MCF 10A (cell line): ENCODE results near the gene MARS1. TPM values are rescaled to one million over a fixed set of nuclear protein-coding genes. Genes with fewer than 3 reads are reported as not detected.

ENCODE experiments used
- BruUV-seq: library from RNA; stranded (reverse); fragments of 400-500 nt; replicated peaks from 2 replicates; lab custom pipeline; 2021; lab: Mats Ljungman, UMichigan
- CTCF ChIA-PET: fragments of 300-600 bp; sonication (Branson Sonifier 250); formaldehyde crosslinking; extraction: SDS; loops from one replicate; lab custom pipeline; 2021; ENCODE audit warnings: antibody characterized with exemption, inconsistent platforms; lab: Yijun Ruan, JAX
- POLR2A ChIA-PET: fragments of 300-600, 350-650 bp; sonication (Branson Sonifier 250); formaldehyde crosslinking; extraction: SDS; loops from one replicate; lab custom pipeline; 2020; ENCODE audit warnings: antibody characterized with exemption, inconsistent platforms; lab: Yijun Ruan, JAX
- DNase-seq: peaks from one replicate; pipeline ENCODE4 v3.0.0-alpha.2; 2018; ENCODE audit not compliant: unreplicated experiment
- H3K27ac Mint-ChIP-seq: one replicate; pipeline ENCODE4 v1.8.0; 2022; ENCODE audit warnings: mild to moderate bottlenecking, low read depth, mixed read lengths; ENCODE audit not compliant: unreplicated experiment
- H3K27me3 Mint-ChIP-seq: one replicate; pipeline ENCODE4 v1.8.0; 2022; ENCODE audit warnings: mixed read lengths; ENCODE audit not compliant: insufficient read depth, unreplicated experiment
- H3K36me3 Mint-ChIP-seq: one replicate; pipeline ENCODE4 v1.8.0; 2022; ENCODE audit warnings: mild to moderate bottlenecking, moderate library complexity, mixed read lengths; ENCODE audit not compliant: insufficient read depth, unreplicated experiment
- H3K4me1 Mint-ChIP-seq: one replicate; pipeline ENCODE4 v1.8.0; 2022; ENCODE audit warnings: mixed read lengths; ENCODE audit not compliant: insufficient read depth, unreplicated experiment
- H3K4me3 Mint-ChIP-seq: one replicate; pipeline ENCODE4 v1.8.0; 2022; ENCODE audit warnings: mild to moderate bottlenecking, moderate library complexity, mixed read lengths; ENCODE audit not compliant: unreplicated experiment
- H3K9me3 Mint-ChIP-seq: one replicate; pipeline ENCODE4 v1.8.0; 2022; ENCODE audit warnings: mixed read lengths; ENCODE audit not compliant: unreplicated experiment
- intact Hi-C: fragments of 100-400 bp; cut with micrococcal nuclease; formaldehyde crosslinking; loops from 2 replicates; pipeline ENCODE4 v1.14.1; 2022
- total RNA-seq: library from RNA; stranded (reverse); gene quantifications from 2 replicates; pipeline ENCODE4 v1.2.3, GENCODE V29; 2022
- TF ChIP-seq, protein P1 (sequence below): fragments of 200-600 bp; IDR thresholded peaks from one replicate; pipeline ENCODE4 v1.8.0; 2022; ENCODE audit warnings: antibody characterized with exemption, mild to moderate bottlenecking; ENCODE audit not compliant: unreplicated experiment

MARS1 gene
- total RNA-seq, 1 experiment from 2014 or later = 762 TPM

DNA sequence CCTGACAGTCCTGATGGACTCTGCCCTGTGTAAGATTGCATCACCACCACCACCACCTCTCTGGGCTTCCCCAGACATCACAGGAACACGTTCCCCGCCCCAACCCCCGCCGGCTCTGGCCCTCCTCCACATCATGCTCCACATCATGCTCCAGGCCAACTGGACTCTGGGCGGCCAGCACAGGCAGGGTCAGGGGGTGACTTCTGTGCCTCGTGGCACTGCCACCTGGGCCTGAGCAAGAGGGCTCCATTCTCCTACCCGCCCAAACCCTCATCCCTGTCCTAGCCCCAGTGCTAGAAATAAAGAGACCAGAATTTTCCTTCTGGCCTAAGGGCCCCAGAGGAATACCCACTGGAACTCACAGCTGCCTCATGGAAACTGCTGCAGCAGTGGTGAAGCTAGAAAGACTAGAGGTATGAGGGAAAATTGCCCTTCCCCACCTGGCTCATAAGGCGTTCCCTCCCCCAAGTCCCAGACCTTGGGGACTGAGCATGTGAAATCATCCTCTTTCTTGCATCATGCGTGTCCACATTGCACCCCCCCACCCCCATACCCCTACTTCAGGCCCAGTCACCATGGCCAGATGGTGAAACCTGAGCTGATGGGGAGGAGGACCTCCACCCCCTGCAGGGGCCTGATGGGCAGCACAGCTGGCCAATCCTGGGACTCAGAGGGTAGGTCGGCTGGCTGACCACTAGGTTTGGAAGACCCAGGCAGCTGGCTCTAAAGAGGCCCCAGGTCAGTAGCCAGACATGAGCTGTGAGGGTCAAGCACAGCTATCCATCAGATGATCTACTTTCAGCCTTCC lies 33.1 kb upstream of the MARS1 start, which contains the start of gene INHBE:
Gene INHBE (plus strand): TSS at position 742 of the 808 bp plus-strand sequence. CDS start 230 bp downstream, outside the sequence.
- Mint-ChIP-seq H3K4me1 (peaks cover 40% of the 10 kb centered on the region), H3K36me3 (peaks cover 5% of the 10 kb centered on the region), H3K4me3 (peak within 1 kb of the TSS; percentile 7), H3K9me3 (no peaks in the 10 kb centered on the region), H3K27ac (no peak within 1 kb of the TSS), H3K27me3 (peaks cover under 1% of the 10 kb centered on the region)
- intact Hi-C loops = no loop called here
- BruUV-seq = no TSS peak
- peak; percentile 77 for DNase-seq
- ChIA-PET CTCF (interaction anchor here (0.5 to 9.6 kb wide), 30 partner anchors 9 to 429 kb away, joined by 3 to 178 read pairs (median 6); partner anchors contain the start of genes ARHGAP9 and STAC3), POLR2A (interaction anchor here (2.3 kb wide), 1 partner anchor 22 kb away, joined by 7 read pairs; no protein-coding TSS in a partner anchor)
- TF ChIP-seq, protein P1, sequence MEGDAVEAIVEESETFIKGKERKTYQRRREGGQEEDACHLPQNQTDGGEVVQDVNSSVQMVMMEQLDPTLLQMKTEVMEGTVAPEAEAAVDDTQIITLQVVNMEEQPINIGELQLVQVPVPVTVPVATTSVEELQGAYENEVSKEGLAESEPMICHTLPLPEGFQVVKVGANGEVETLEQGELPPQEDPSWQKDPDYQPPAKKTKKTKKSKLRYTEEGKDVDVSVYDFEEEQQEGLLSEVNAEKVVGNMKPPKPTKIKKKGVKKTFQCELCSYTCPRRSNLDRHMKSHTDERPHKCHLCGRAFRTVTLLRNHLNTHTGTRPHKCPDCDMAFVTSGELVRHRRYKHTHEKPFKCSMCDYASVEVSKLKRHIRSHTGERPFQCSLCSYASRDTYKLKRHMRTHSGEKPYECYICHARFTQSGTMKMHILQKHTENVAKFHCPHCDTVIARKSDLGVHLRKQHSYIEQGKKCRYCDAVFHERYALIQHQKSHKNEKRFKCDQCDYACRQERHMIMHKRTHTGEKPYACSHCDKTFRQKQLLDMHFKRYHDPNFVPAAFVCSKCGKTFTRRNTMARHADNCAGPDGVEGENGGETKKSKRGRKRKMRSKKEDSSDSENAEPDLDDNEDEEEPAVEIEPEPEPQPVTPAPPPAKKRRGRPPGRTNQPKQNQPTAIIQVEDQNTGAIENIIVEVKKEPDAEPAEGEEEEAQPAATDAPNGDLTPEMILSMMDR = no peak

DNA sequence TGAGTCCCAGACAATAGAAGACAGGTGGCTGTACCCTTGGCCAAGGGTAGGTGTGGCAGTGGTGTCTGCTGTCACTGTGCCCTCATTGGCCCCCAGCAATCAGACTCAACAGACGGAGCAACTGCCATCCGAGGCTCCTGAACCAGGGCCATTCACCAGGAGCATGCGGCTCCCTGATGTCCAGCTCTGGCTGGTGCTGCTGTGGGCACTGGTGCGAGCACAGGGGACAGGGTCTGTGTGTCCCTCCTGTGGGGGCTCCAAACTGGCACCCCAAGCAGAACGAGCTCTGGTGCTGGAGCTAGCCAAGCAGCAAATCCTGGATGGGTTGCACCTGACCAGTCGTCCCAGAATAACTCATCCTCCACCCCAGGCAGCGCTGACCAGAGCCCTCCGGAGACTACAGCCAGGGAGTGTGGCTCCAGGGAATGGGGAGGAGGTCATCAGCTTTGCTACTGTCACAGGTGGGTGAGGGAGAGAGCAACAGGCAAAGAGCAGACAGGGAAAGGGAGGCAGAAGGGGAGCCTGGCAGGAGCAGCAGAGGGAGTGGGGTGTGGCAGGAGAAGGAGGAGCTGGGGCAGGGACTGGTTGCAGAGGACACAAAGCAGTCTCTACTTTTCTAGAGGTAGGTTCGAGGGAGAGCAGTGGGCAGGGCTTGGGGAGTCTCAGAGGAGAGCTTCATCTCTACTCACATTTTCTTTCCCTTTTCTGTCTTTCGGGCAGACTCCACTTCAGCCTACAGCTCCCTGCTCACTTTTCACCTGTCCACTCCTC lies 32.3 kb upstream of the MARS1 start:
- no TSS peak for BruUV-seq
- intact Hi-C loops = no loop called here
- TF ChIP-seq, protein P1 = no peak
- peaks cover 47% of the 10 kb centered on the region for H3K4me1 Mint-ChIP-seq
- peak overlapping the region; percentile 7 for H3K4me3 Mint-ChIP-seq
- CTCF ChIA-PET = interaction anchor here (0.5 to 9.6 kb wide), 42 partner anchors 7 to 428 kb away, joined by 3 to 178 read pairs (median 4); partner anchors contain the start of genes ARHGAP9 and STAC3
- no peak overlapping the region for H3K27ac Mint-ChIP-seq
- no peak for DNase-seq
- H3K36me3 Mint-ChIP-seq = peaks cover 5% of the 10 kb centered on the region
- POLR2A ChIA-PET = interaction anchor here (0.6 kb wide), 2 partner anchors 14 to 33 kb away, joined by 3 read pairs; no protein-coding TSS in a partner anchor
- H3K27me3 Mint-ChIP-seq = peaks cover 9% of the 10 kb centered on the region
- no peaks in the 10 kb centered on the region for H3K9me3 Mint-ChIP-seq

DNA sequence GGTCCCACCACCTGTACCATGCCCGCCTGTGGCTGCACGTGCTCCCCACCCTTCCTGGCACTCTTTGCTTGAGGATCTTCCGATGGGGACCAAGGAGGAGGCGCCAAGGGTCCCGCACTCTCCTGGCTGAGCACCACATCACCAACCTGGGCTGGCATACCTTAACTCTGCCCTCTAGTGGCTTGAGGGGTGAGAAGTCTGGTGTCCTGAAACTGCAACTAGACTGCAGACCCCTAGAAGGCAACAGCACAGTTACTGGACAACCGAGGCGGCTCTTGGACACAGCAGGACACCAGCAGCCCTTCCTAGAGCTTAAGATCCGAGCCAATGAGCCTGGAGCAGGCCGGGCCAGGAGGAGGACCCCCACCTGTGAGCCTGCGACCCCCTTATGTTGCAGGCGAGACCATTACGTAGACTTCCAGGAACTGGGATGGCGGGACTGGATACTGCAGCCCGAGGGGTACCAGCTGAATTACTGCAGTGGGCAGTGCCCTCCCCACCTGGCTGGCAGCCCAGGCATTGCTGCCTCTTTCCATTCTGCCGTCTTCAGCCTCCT lies 31.6 kb upstream of the MARS1 start:
- intact Hi-C loops = no loop called here
- BruUV-seq = TSS peak; percentile 11
- TF ChIP-seq, protein P1 = peak; percentile 41
- no peak overlapping the region for H3K27ac Mint-ChIP-seq
- H3K9me3 Mint-ChIP-seq = no peaks in the 10 kb centered on the region
- ChIA-PET POLR2A (interaction anchor here (0.6 to 0.7 kb wide), 2 partner anchors 9 to 33 kb away, joined by 3 to 4 read pairs; no protein-coding TSS in a partner anchor), CTCF (interaction anchor here (0.5 to 9.6 kb wide), 33 partner anchors 7 to 388 kb away, joined by 3 to 178 read pairs (median 4); partner anchors contain the start of genes ARHGAP9 and STAC3)
- peak; percentile 62 for DNase-seq
- peaks cover 15% of the 10 kb centered on the region for H3K27me3 Mint-ChIP-seq
- peaks cover 49% of the 10 kb centered on the region for H3K4me1 Mint-ChIP-seq
- peaks cover 5% of the 10 kb centered on the region for H3K36me3 Mint-ChIP-seq
- peak overlapping the region; percentile 7 for H3K4me3 Mint-ChIP-seq
